Chondrocyte (in vitro differentiated cells): ENCODE measurements around the gene DLGAP3. TPM values are rescaled to one million over a fixed set of nuclear protein-coding genes. Genes with fewer than 3 reads are reported as not detected.

ENCODE experiments used
- DNase-seq: peaks from one replicate; pipeline ENCODE4 v3.0.0; 2021; ENCODE audit warnings: mixed read lengths, low spot score
- H3K27ac Mint-ChIP-seq: one replicate; pipeline ENCODE4 v1.8.0; 2021; ENCODE audit warnings: mild to moderate bottlenecking, moderate library complexity, mixed read lengths; ENCODE audit not compliant: unreplicated experiment
- H3K27me3 Mint-ChIP-seq: 2 replicates; pipeline ENCODE4 v1.8.0; 2021; ENCODE audit warnings: low read depth, mixed read lengths
- H3K36me3 Mint-ChIP-seq: 2 replicates; pipeline ENCODE4 v1.8.0; 2021; ENCODE audit warnings: low read depth, mixed read lengths
- H3K4me1 Mint-ChIP-seq: 2 replicates; pipeline ENCODE4 v1.8.0; 2021; ENCODE audit warnings: low read depth, mild to moderate bottlenecking, mixed read lengths
- H3K4me3 Mint-ChIP-seq: one replicate; pipeline ENCODE4 v1.8.0; 2021; ENCODE audit warnings: mild to moderate bottlenecking, moderate library complexity, mixed read lengths; ENCODE audit not compliant: unreplicated experiment
- H3K9me3 Mint-ChIP-seq: 2 replicates; pipeline ENCODE4 v1.8.0; 2021; ENCODE audit warnings: low read depth, mixed read lengths
- total RNA-seq: library from RNA; stranded (reverse); gene quantifications from 3 replicates; pipeline ENCODE4 v1.2.1, GENCODE V29; 2021
- TF ChIP-seq, protein P1 (sequence below): fragments of 200-600 bp; sonication (generic); IDR thresholded peaks from 2 replicates; pipeline ENCODE4 v1.5.0; 2021; ENCODE audit warnings: antibody characterized with exemption, mild to moderate bottlenecking, moderate library complexity

DLGAP3 gene
- total RNA-seq, 1 donor from 2014 or later: 0.22 TPM

DNA sequence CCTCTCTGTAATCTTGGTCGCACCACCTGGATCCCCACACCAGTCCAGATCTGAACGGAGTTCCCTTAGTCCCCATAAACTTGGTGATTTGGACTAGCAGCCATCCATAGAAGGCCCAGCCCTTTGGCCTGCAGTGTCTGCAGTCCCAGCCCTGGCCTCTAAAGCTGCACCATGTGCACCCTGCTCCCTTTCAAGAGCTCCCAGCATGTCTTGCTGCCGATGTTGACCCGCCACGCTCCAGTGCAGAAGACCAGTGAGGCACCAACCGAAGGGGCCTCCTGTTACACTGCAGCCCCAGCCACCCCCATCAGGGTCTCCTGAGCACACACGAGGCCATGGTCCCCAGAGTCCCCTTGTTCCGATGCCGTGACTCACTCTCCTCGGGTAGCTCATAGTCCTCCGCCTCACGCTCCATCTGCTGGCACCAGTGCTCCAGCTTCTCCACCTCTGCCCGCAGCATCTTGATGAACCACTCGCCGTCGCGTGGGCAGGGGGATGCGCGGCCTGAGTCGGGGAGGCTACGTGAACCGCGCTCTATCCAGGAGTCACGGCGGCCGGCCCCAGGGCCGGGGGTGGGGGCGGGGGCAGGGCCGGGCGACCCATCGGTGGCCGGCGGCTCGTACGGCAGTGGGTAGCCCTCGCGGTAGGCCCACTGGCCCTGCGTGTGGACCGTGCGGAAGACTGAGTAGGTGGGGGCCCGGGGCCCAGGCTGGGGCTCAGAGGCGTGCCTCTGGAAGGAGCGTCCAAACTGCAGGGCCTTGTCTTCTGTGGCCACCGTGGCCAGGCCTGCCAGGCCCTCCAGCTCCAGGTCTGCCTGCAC, 61.0 kb downstream of the DLGAP3 start:
- no peak for DNase-seq
- Mint-ChIP-seq H3K36me3 (no peaks in the 10 kb centered on the region), H3K4me3 (no peak overlapping the region), H3K27me3 (peaks cover 31% of the 10 kb centered on the region), H3K4me1 (no peaks in the 10 kb centered on the region), H3K9me3 (no peaks in the 10 kb centered on the region), H3K27ac (no peak overlapping the region)
- TF ChIP-seq, protein P1, sequence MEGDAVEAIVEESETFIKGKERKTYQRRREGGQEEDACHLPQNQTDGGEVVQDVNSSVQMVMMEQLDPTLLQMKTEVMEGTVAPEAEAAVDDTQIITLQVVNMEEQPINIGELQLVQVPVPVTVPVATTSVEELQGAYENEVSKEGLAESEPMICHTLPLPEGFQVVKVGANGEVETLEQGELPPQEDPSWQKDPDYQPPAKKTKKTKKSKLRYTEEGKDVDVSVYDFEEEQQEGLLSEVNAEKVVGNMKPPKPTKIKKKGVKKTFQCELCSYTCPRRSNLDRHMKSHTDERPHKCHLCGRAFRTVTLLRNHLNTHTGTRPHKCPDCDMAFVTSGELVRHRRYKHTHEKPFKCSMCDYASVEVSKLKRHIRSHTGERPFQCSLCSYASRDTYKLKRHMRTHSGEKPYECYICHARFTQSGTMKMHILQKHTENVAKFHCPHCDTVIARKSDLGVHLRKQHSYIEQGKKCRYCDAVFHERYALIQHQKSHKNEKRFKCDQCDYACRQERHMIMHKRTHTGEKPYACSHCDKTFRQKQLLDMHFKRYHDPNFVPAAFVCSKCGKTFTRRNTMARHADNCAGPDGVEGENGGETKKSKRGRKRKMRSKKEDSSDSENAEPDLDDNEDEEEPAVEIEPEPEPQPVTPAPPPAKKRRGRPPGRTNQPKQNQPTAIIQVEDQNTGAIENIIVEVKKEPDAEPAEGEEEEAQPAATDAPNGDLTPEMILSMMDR: no peak

DNA sequence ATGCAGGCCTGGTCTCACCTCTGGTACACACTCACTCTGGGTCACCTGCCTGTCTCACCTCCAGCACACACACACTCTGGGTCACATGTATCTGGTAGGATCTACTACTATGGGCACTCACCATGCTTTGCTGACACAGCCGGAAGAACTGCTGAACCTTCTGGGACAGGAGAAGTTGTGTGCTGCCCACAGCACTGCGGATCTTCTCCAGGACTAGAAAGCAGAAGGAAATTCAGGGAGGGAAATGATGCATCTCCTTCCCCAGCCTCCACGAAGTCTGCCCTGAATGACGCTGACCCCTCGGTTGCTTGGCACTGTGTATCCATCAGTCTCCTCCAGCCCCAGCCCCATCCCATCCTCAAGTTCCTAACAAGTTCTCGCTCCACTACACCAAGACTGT, 62.0 kb downstream of the DLGAP3 start:
- DNase-seq: no peak
- H3K4me3 Mint-ChIP-seq: no peak overlapping the region
- peaks cover 28% of the 10 kb centered on the region for H3K27me3 Mint-ChIP-seq
- TF ChIP-seq, protein P1: no peak
- H3K4me1 Mint-ChIP-seq: no peaks in the 10 kb centered on the region
- H3K36me3 Mint-ChIP-seq: no peaks in the 10 kb centered on the region
- H3K27ac Mint-ChIP-seq: no peak overlapping the region
- H3K9me3 Mint-ChIP-seq: no peaks in the 10 kb centered on the region

GRCh38 chr1:34866762-34867109, 62.7 kb downstream of the DLGAP3 start:
- Mint-ChIP-seq H3K27ac (no peak overlapping the region), H3K4me1 (no peaks in the 10 kb centered on the region), H3K27me3 (peaks cover 22% of the 10 kb centered on the region), H3K36me3 (no peaks in the 10 kb centered on the region), H3K9me3 (no peaks in the 10 kb centered on the region), H3K4me3 (no peak overlapping the region)
- TF ChIP-seq, protein P1: no peak
- no peak for DNase-seq

GRCh38 chr1:34865981-34866761, 63.3 kb downstream of the DLGAP3 start:
- H3K27me3 Mint-ChIP-seq: peaks cover 18% of the 10 kb centered on the region
- no peaks in the 10 kb centered on the region for H3K36me3 Mint-ChIP-seq
- H3K9me3 Mint-ChIP-seq: no peaks in the 10 kb centered on the region
- H3K4me3 Mint-ChIP-seq: peak overlapping the region; percentile 76
- no peaks in the 10 kb centered on the region for H3K4me1 Mint-ChIP-seq
- TF ChIP-seq, protein P1: peak; percentile 99
- H3K27ac Mint-ChIP-seq: peak overlapping the region; percentile 23
- DNase-seq: no peak

GRCh38 chr1:34865573-34865972, 63.9 kb downstream of the DLGAP3 start:
- Mint-ChIP-seq H3K36me3 (no peaks in the 10 kb centered on the region), H3K4me3 (peak overlapping the region; percentile 45), H3K27me3 (peaks cover 15% of the 10 kb centered on the region), H3K27ac (no peak overlapping the region), H3K9me3 (no peaks in the 10 kb centered on the region), H3K4me1 (no peaks in the 10 kb centered on the region)
- no peak for DNase-seq
- TF ChIP-seq, protein P1: no peak
